Vagina (tissue), 2 donors: ENCODE measurements around the gene ZP1.

ENCODE experiments used
- POLR2A ChIP-seq, 2 donors: fragments of 450-650 bp; IDR thresholded peaks; one replicate each; pipeline ENCODE4 v1.6.1; 2017; ENCODE audit warnings: antibody characterized with exemption in 2 of 2, mild to moderate bottlenecking in 2 of 2, moderate library complexity in 2 of 2
- TF ChIP-seq, protein P1 (sequence below), 3 experiments: fragments of 450-650 bp in 2 of 3; fragments of 200-600 bp in 1 of 3; sonication (generic) in 1 of 3; IDR thresholded peaks; one replicate each; pipeline ENCODE4 v1.5.1; 2017 to 2019; ENCODE audit warnings: antibody characterized with exemption in 3 of 3, mild to moderate bottlenecking in 2 of 3, moderate library complexity in 2 of 3

- TF ChIP-seq POLR2A (IDR thresholded peaks at IDR 0.05) = no peak
- TF ChIP-seq, protein P1, sequence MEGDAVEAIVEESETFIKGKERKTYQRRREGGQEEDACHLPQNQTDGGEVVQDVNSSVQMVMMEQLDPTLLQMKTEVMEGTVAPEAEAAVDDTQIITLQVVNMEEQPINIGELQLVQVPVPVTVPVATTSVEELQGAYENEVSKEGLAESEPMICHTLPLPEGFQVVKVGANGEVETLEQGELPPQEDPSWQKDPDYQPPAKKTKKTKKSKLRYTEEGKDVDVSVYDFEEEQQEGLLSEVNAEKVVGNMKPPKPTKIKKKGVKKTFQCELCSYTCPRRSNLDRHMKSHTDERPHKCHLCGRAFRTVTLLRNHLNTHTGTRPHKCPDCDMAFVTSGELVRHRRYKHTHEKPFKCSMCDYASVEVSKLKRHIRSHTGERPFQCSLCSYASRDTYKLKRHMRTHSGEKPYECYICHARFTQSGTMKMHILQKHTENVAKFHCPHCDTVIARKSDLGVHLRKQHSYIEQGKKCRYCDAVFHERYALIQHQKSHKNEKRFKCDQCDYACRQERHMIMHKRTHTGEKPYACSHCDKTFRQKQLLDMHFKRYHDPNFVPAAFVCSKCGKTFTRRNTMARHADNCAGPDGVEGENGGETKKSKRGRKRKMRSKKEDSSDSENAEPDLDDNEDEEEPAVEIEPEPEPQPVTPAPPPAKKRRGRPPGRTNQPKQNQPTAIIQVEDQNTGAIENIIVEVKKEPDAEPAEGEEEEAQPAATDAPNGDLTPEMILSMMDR (IDR thresholded peaks at IDR 0.05) = no peak
Measured at GRCh38 chr11:60912223-60912850, 45.0 kb downstream of the ZP1 start.
